B cell (primary cell): ENCODE measurements around the gene ST6GAL2. TPM values are rescaled to one million over a fixed set of nuclear protein-coding genes. Genes with fewer than 3 reads are reported as not detected.

ENCODE experiments used
- ATAC-seq: fragments of 200-7000 bp; cut with Tn5 transposase; one replicate; pipeline ENCODE4 v1.10.0; 2021; ENCODE audit warnings: low read depth, mild to moderate bottlenecking, moderate number of reproducible peaks, moderate library complexity
- CTCF ChIA-PET: fragments of 350-600 bp; sonication (Branson Sonifier 250); formaldehyde crosslinking; loops from one replicate; lab custom pipeline; 2021; ENCODE audit warnings: antibody characterized with exemption, inconsistent platforms; lab: Charles Lee
- POLR2A ChIA-PET: fragments of 350-600 bp; sonication (Branson Sonifier 250); formaldehyde crosslinking; loops from one replicate; lab custom pipeline; 2021; ENCODE audit warnings: antibody characterized with exemption; lab: Charles Lee
- DNase-seq: peaks from one replicate; pipeline ENCODE4 v3.0.0; 2013
- H2AFZ ChIP-seq: 2 replicates; pipeline ENCODE4 v1.6.1; 2012; ENCODE audit warnings: mild to moderate bottlenecking, low read depth, low read length; ENCODE audit not compliant: insufficient read depth, poor library complexity, severe bottlenecking
- H3K27ac ChIP-seq, 2 donors: 1 replicate in 1 of 2; 2 replicates in 1 of 2; pipeline ENCODE4 v1.5.1; 2012 to 2013; ENCODE audit warnings: low read length in 2 of 2, mild to moderate bottlenecking in 2 of 2, moderate library complexity in 1 of 2
- H3K27me3 ChIP-seq, 4 experiments: fragments of 200-600 bp in 1 of 4; sonication (generic) in 1 of 4; replicated peaks in 1 of 4; 1 replicate in 2 of 4; 2 replicates in 2 of 4; pipeline versions ENCODE4 v1.6.1 to v1.7.0; 2013 to 2016; ENCODE audit warnings: low read length in 3 of 4, mild to moderate bottlenecking in 2 of 4, mixed read lengths in 1 of 4, moderate library complexity in 1 of 4; ENCODE audit not compliant: insufficient read depth in 4 of 4, control insufficient read depth in 3 of 4; ENCODE audit errors: control extremely low read depth in 1 of 4
- H3K36me3 ChIP-seq, 2 experiments: replicated peaks in 1 of 2; 1 replicate in 1 of 2; 2 replicates in 1 of 2; pipeline versions ENCODE4 v1.6.1 to v1.7.1; 2013; ENCODE audit warnings: low read length in 1 of 2; ENCODE audit not compliant: insufficient read depth in 2 of 2, control insufficient read depth in 1 of 2; ENCODE audit errors: control extremely low read depth in 1 of 2, extremely low read depth in 1 of 2
- H3K4me1 ChIP-seq, 2 donors: fragments of 200-600 bp in 1 of 2; sonication (generic) in 1 of 2; 1 replicate in 1 of 2; 2 replicates in 1 of 2; pipeline versions ENCODE4 v1.5.1 to v1.6.1; 2013 to 2017; ENCODE audit warnings: low read length in 2 of 2; ENCODE audit not compliant: control insufficient read depth in 2 of 2, insufficient read depth in 2 of 2
- H3K4me2 ChIP-seq: replicated peaks from 2 replicates; pipeline ENCODE3; 2012; ENCODE audit warnings: mild to moderate bottlenecking, low read depth, low read length; ENCODE audit not compliant: poor library complexity, severe bottlenecking
- H3K4me3 ChIP-seq, 5 experiments: fragments of 200-600 bp in 1 of 5; sonication (generic) in 1 of 5; 1 replicate in 3 of 5; 2 replicates in 2 of 5; pipeline versions ENCODE4 v1.5.1 to v1.7.0; 2011 to 2016; ENCODE audit warnings: low read length in 4 of 5, mild to moderate bottlenecking in 4 of 5, low read depth in 2 of 5, control low read depth in 1 of 5, moderate library complexity in 1 of 5; ENCODE audit not compliant: insufficient read depth in 1 of 5; ENCODE audit errors: control extremely low read depth in 1 of 5, extremely low read depth in 1 of 5
- H3K79me2 ChIP-seq: fragments of 200-600 bp; sonication (generic); one replicate; pipeline ENCODE4 v1.6.0; 2016; ENCODE audit warnings: low read length; ENCODE audit not compliant: control insufficient read depth, insufficient read depth
- H3K9ac ChIP-seq: fragments of 200-600 bp; sonication (generic); 2 replicates; pipeline ENCODE4 v1.6.1; 2017; ENCODE audit warnings: mild to moderate bottlenecking, low read length, moderate library complexity
- H3K9me3 ChIP-seq, 3 donors: one replicate each; pipeline versions ENCODE4 v1.6.1 to v1.7.1; 2013; ENCODE audit warnings: low read length in 2 of 3; ENCODE audit not compliant: control insufficient read depth in 2 of 3, insufficient read depth in 1 of 3; ENCODE audit errors: control extremely low read depth in 1 of 3
- H4K20me1 ChIP-seq: 2 replicates; pipeline ENCODE4 v1.6.0; 2012; ENCODE audit warnings: mild to moderate bottlenecking, low read length; ENCODE audit not compliant: insufficient read depth, control insufficient read depth, poor library complexity, severe bottlenecking
- H3K27ac Mint-ChIP-seq: one replicate; pipeline ENCODE4 v1.8.0; 2021; ENCODE audit warnings: mixed read lengths
- H3K27me3 Mint-ChIP-seq: one replicate; pipeline ENCODE4 v1.8.0; 2021; ENCODE audit warnings: mixed read lengths
- H3K4me1 Mint-ChIP-seq: one replicate; pipeline ENCODE4 v1.8.0; 2021; ENCODE audit warnings: mixed read lengths
- H3K4me3 Mint-ChIP-seq: one replicate; pipeline ENCODE4 v1.8.0; 2021; ENCODE audit warnings: mixed read lengths
- H3K9me3 Mint-ChIP-seq: one replicate; pipeline ENCODE4 v1.8.0; 2022; ENCODE audit warnings: mixed read lengths; ENCODE audit not compliant: insufficient read depth
- CTCF ChIP-seq: fragments of 200-600 bp; IDR thresholded peaks from one replicate; pipeline ENCODE4 v1.8.0; 2022; ENCODE audit warnings: antibody characterized with exemption, mild to moderate bottlenecking
- EZH2 ChIP-seq: IDR thresholded peaks from 2 replicates; pipeline ENCODE4 v1.6.1; 2012; ENCODE audit warnings: borderline replicate concordance, low read depth, mild to moderate bottlenecking, moderate library complexity, low read length; ENCODE audit not compliant: insufficient read depth, poor library complexity, severe bottlenecking
- WGBS: methylation state at CpG from one replicate; pipeline ENCODE4 v1.1.5; 2013; ENCODE audit warnings: missing lambda C conversion rate; ENCODE audit not compliant: insufficient coverage; 5-methylcytosine and 5-hydroxymethylcytosine counted together
- intact Hi-C: fragments of 100-400 bp; cut with micrococcal nuclease; formaldehyde crosslinking; loops from one replicate; pipeline ENCODE4 v1.10.0; 2022
- polyA plus RNA-seq: library from polyadenylated mRNA; depleted of rRNA; stranded (reverse); fragments of >200 nt; gene quantifications from 2 replicates; pipeline ENCODE4 v1.2.3, GENCODE V29; 2012
- total RNA-seq, 2 donors: library from RNA; stranded (reverse); fragments of 120-200 nt in 1 of 2; gene quantifications; 1 replicate in 1 of 2; 2 replicates in 1 of 2; pipeline versions ENCODE4 v1.2.3 to v1.2.4, GENCODE V29; 2013 to 2022

ST6GAL2 gene
- total and polyA plus RNA-seq, 2 donors (not counting 1 experiment from before 2014, with no cell fraction given), result not detected

- no peak overlapping the region for H3K9ac ChIP-seq
- H3K36me3 ChIP-seq, result no peaks in the 10 kb centered on the region
- no peaks in the 10 kb centered on the region for H4K20me1 ChIP-seq
- no peak overlapping the region for H2AFZ ChIP-seq
- no peak overlapping the region for H3K4me3 Mint-ChIP-seq
- no peaks in the 10 kb centered on the region for H3K79me2 ChIP-seq
- ChIA-PET POLR2A (no interaction called here), CTCF (no interaction called here)
- H3K9me3 ChIP-seq, result no peaks in the 10 kb centered on the region
- no peaks in the 10 kb centered on the region for H3K4me1 ChIP-seq
- TF ChIP-seq EZH2 (no peak), CTCF (no peak)
- DNase-seq (no peak), ATAC-seq (no peak)
- H3K27ac ChIP-seq, result no peak overlapping the region
- no peak overlapping the region for H3K4me2 ChIP-seq
- no peaks in the 10 kb centered on the region for H3K4me1 Mint-ChIP-seq
- WGBS, result 100% methylated on average over 1 of the region's 2 CpGs
- H3K27me3 ChIP-seq, result no peaks in the 10 kb centered on the region
- H3K27ac Mint-ChIP-seq, result no peak overlapping the region
- intact Hi-C loops, result no loop called here
- H3K9me3 Mint-ChIP-seq, result peaks cover 2% of the 10 kb centered on the region
- H3K4me3 ChIP-seq, result no peak overlapping the region
- no peaks in the 10 kb centered on the region for H3K27me3 Mint-ChIP-seq
These were observed 126.0 kb downstream of the ST6GAL2 start for GRCh38 chr2:106759966-106760365.

GRCh38 chr2:106758901-106759497 lies 127.0 kb downstream of the ST6GAL2 start:
- no peak for ATAC-seq
- WGBS, result 91% methylated on average over 1 of the region's 1 CpG
- no peaks in the 10 kb centered on the region for H3K27me3 ChIP-seq

More at GRCh38 chr2:106758901-106759497, 127.0 kb downstream of the ST6GAL2 start:
- DNase-seq, result no peak
- Histone ChIP-seq H3K9ac (no peak overlapping the region), H3K36me3 (no peaks in the 10 kb centered on the region), H3K9me3 (no peaks in the 10 kb centered on the region), H3K4me2 (no peak overlapping the region), H2AFZ (no peak overlapping the region), H3K4me3 (no peak overlapping the region), H3K4me1 (no peaks in the 10 kb centered on the region), H3K79me2 (no peaks in the 10 kb centered on the region), H3K27ac (no peak overlapping the region), H4K20me1 (no peaks in the 10 kb centered on the region)
- Mint-ChIP-seq H3K27me3 (no peaks in the 10 kb centered on the region), H3K4me1 (no peaks in the 10 kb centered on the region), H3K27ac (no peak overlapping the region), H3K9me3 (peaks cover 2% of the 10 kb centered on the region), H3K4me3 (no peak overlapping the region)
- intact Hi-C loops, result no loop called here
- ChIA-PET CTCF (no interaction called here), POLR2A (no interaction called here)
- no peak for TF ChIP-seq EZH2
